HG02798 (cell line): ENCODE measurements around the gene BCL2L1.
"Not testable (repeated sequence)": the region's sequence is repeated elsewhere in the genome, so short reads cannot be mapped to it uniquely, and the experiment has no call there.

Experiments
- ATAC-seq: cut with Tn5 transposase; IDR thresholded peaks from one replicate; pipeline ENCODE4 v1.9.1; 2021; ENCODE audit warnings: mild to moderate bottlenecking; ENCODE audit not compliant: unreplicated experiment, poor library complexity

BCL2L1 gene

GRCh38 chr20:31663838-31664695 is 58.6 kb downstream of the BCL2L1 start:
- ATAC-seq, result no peak

- no peak for ATAC-seq
Measured at GRCh38 chr20:31663524-31663837, 59.2 kb downstream of the BCL2L1 start.

GRCh38 chr20:31662372-31662854 is 60.3 kb downstream of the BCL2L1 start:
- no peak for ATAC-seq

GRCh38 chr20:31661625-31662371 is 60.9 kb downstream of the BCL2L1 start:
- peak; percentile 70 for ATAC-seq

GRCh38 chr20:31654534-31654933 is 68.1 kb downstream of the BCL2L1 start:
- no peak for ATAC-seq

- ATAC-seq, result no peak
Measured at GRCh38 chr20:31653561-31653960, 69.1 kb downstream of the BCL2L1 start.

- no peak for ATAC-seq
Measured at GRCh38 chr20:31652917-31653396, 69.7 kb downstream of the BCL2L1 start.

- not testable (repeated sequence) for ATAC-seq
Measured at GRCh38 chr20:31648104-31648503, 74.6 kb downstream of the BCL2L1 start.

- no peak for ATAC-seq
Measured at GRCh38 chr20:31644701-31645100, 78.0 kb downstream of the BCL2L1 start.

- ATAC-seq, result no peak
Measured at GRCh38 chr20:31643522-31643921, 79.1 kb downstream of the BCL2L1 start.

GRCh38 chr20:31642837-31643236 is 79.8 kb downstream of the BCL2L1 start:
- ATAC-seq, result no peak

- no peak for ATAC-seq
Measured at GRCh38 chr20:31641391-31641790, 81.3 kb downstream of the BCL2L1 start.

- no peak for ATAC-seq
Measured at GRCh38 chr20:31640259-31640658, 82.4 kb downstream of the BCL2L1 start.

GRCh38 chr20:31638816-31639215 is 83.9 kb downstream of the BCL2L1 start:
- no peak for ATAC-seq

- no peak for ATAC-seq
Measured at GRCh38 chr20:31638317-31638716, 84.4 kb downstream of the BCL2L1 start.

- ATAC-seq, result no peak
Measured at GRCh38 chr20:31637660-31638059, 85.0 kb downstream of the BCL2L1 start, which contains the start of gene COX4I2. COX4I2 (plus strand) TSS chr20:31637912; CDS start chr20:31639018, 1,106 bp downstream.

GRCh38 chr20:31633339-31633914 is 89.2 kb downstream of the BCL2L1 start:
- no peak for ATAC-seq

GRCh38 chr20:31632548-31633338 is 89.9 kb downstream of the BCL2L1 start:
- ATAC-seq, result no peak

GRCh38 chr20:31630187-31630790 is 92.4 kb downstream of the BCL2L1 start:
- ATAC-seq, result no peak

GRCh38 chr20:31628057-31628456 is 94.6 kb downstream of the BCL2L1 start:
- not testable (repeated sequence) for ATAC-seq
